HepG2 (cell line): ENCODE measurements around the gene PLD1. TPM values are rescaled to one million over a fixed set of nuclear protein-coding genes. Genes with fewer than 3 reads are reported as not detected.
A peak's percentile ranks its signal among the peaks of the same experiment; 100 is the strongest.

ENCODE experiments used
- ARNTL ChIP-seq: sonication (generic); formaldehyde crosslinking; IDR thresholded peaks from 2 replicates; pipeline ENCODE4 v1.4.0; 2020; ENCODE audit warnings: mild to moderate bottlenecking, missing genetic modification reagents
- ATF7 ChIP-seq, 2 experiments: fragments of 450-650 bp in 1 of 2; sonication (generic) in 1 of 2; formaldehyde crosslinking in 1 of 2; IDR thresholded peaks; 2 replicates each; pipeline versions ENCODE4 v1.4.0 to v1.6.1; 2016 to 2020; ENCODE audit warnings: antibody characterized with exemption in 1 of 2, mild to moderate bottlenecking in 1 of 2, missing genetic modification reagents in 1 of 2
- CHD2 ChIP-seq: IDR thresholded peaks from 2 replicates; pipeline ENCODE4 v1.6.1; 2011; ENCODE audit warnings: low read depth, low read length, improper control_type of control experiment
- KDM3A ChIP-seq: IDR thresholded peaks from 2 replicates; pipeline ENCODE4 v1.6.1; 2018; ENCODE audit warnings: low read depth, missing compliant biosample characterization
- KLF15 ChIP-seq: sonication (generic); formaldehyde crosslinking; IDR thresholded peaks from 2 replicates; pipeline ENCODE4 v1.8.1; 2023; ENCODE audit warnings: borderline replicate concordance, mild to moderate bottlenecking, inconsistent platforms, missing genetic modification reagents, mixed read lengths
- MTA1 ChIP-seq: sonication (generic); formaldehyde crosslinking; IDR thresholded peaks from 2 replicates; pipeline ENCODE4 v1.4.0; 2020; ENCODE audit warnings: missing genetic modification reagents, mild to moderate bottlenecking, borderline replicate concordance
- NR3C1 ChIP-seq: sonication (generic); formaldehyde crosslinking; IDR thresholded peaks from 2 replicates; pipeline ENCODE4 v1.4.0; 2020; ENCODE audit warnings: missing genetic modification reagents
- REL ChIP-seq: sonication (generic); formaldehyde crosslinking; conservative IDR thresholded peaks from 2 replicates; pipeline ENCODE4 v1.8.0; 2022; ENCODE audit warnings: mild to moderate bottlenecking, missing genetic modification reagents, moderate library complexity
- ZC3H4 ChIP-seq: sonication (generic); formaldehyde crosslinking; IDR thresholded peaks from 2 replicates; pipeline ENCODE4 v1.4.0; 2020; ENCODE audit warnings: missing genetic modification reagents, borderline replicate concordance
- ZKSCAN5 ChIP-seq: sonication (generic); formaldehyde crosslinking; IDR thresholded peaks from 2 replicates; pipeline ENCODE4 v1.5.1; 2020; ENCODE audit warnings: mild to moderate bottlenecking, missing genetic modification reagents
- ZNF558 ChIP-seq: sonication (generic); formaldehyde crosslinking; IDR thresholded peaks from 2 replicates; pipeline ENCODE4 v1.9.0; 2022; ENCODE audit warnings: mild to moderate bottlenecking, missing genetic modification reagents, borderline replicate concordance
- ZNF678 ChIP-seq: sonication (generic); formaldehyde crosslinking; IDR thresholded peaks from 2 replicates; pipeline ENCODE4 v1.4.0; 2020; ENCODE audit warnings: mild to moderate bottlenecking, missing genetic modification reagents
- ZSCAN30 ChIP-seq: sonication (generic); formaldehyde crosslinking; IDR thresholded peaks from 2 replicates; pipeline ENCODE4 v1.5.0; 2020; ENCODE audit warnings: mild to moderate bottlenecking, missing genetic modification reagents
- polyA plus RNA-seq, 8 experiments: library from polyadenylated mRNA; depleted of rRNA in 3 of 8; stranded (reverse) in 7 of 8; unstranded in 1 of 8; fragments of >200 nt; fragmentation: Illumina TruSeq in 4 of 8; extraction: Trizol in 4 of 8; gene quantifications; 2 replicates each; pipeline versions ENCODE4 v1.2.1 to v1.2.3, GENCODE V29; 2011 to 2016; ENCODE audit warnings: low read depth in 4 of 8, missing spikeins in 1 of 8, mixed read lengths in 1 of 8; ENCODE audit not compliant: insufficient read depth in 1 of 8
- total RNA-seq, 5 experiments: library from RNA; depleted of rRNA; stranded (reverse); fragments of >200 nt; fragmentation: Illumina TruSeq; extraction: Trizol; gene quantifications; 2 replicates each; pipeline ENCODE4 v1.2.3, GENCODE V29; 2016; ENCODE audit warnings: low read depth in 1 of 5
- TF ChIP-seq, protein P1 (sequence below): sonication (generic); formaldehyde crosslinking; IDR thresholded peaks from 2 replicates; pipeline ENCODE4 v1.5.1; 2020; ENCODE audit warnings: mild to moderate bottlenecking, missing genetic modification reagents, borderline replicate concordance
- TF ChIP-seq, protein P2 (sequence below): sonication (generic); formaldehyde crosslinking; IDR thresholded peaks from 2 replicates; pipeline ENCODE4 v1.4.0; 2020; ENCODE audit warnings: missing genetic modification reagents, mild to moderate bottlenecking, borderline replicate concordance
- TF ChIP-seq, protein P3 (sequence below): sonication (generic); formaldehyde crosslinking; IDR thresholded peaks from 2 replicates; pipeline ENCODE4 v1.8.0; 2023; ENCODE audit warnings: mild to moderate bottlenecking, missing genetic modification reagents
- TF ChIP-seq, protein P4 (sequence below): sonication (generic); formaldehyde crosslinking; IDR thresholded peaks from 2 replicates; pipeline ENCODE4 v1.8.0; 2022; ENCODE audit warnings: missing genetic modification reagents, mild to moderate bottlenecking, inconsistent platforms, borderline replicate concordance

PLD1 gene
- total and polyA plus RNA-seq, 2 of the 13 experiments (the other 11 are each of a cell fraction or from before 2014, with no cell fraction given): 27.1 to 59.4 TPM

DNA sequence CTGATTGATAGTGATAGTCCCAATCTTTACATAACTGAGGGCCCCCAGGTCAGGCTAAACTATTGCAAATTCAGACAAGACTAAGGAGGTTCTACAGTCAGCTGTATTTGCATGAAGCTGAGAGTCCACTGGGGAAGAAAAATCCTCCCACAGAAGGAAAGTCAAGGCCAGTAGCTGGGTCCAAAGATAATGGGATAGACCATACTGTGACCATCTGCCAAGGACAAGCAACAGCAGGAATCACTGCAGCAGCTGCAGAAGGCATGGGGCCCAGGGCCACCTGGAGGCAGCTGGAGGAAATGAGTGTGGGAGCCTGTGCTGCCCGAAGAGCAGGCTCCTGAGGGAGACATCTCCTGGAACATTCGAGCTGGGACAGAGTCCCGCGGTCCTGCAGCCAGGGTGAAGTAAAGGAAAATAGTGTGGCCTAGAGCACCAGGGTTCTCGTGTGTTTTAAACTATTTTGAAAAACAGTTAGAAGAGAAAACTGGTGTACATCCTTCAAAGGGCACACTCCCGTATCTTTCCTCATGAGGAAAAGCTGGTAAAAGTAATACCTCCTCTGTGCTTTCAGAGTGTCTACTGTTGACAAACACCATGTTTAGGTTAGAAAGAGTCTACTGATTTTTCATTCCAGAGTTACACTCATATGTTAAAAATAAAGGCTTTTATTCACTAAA lies 19.7 kb upstream of the PLD1 start (continued):
- TF ChIP-seq, protein P1, sequence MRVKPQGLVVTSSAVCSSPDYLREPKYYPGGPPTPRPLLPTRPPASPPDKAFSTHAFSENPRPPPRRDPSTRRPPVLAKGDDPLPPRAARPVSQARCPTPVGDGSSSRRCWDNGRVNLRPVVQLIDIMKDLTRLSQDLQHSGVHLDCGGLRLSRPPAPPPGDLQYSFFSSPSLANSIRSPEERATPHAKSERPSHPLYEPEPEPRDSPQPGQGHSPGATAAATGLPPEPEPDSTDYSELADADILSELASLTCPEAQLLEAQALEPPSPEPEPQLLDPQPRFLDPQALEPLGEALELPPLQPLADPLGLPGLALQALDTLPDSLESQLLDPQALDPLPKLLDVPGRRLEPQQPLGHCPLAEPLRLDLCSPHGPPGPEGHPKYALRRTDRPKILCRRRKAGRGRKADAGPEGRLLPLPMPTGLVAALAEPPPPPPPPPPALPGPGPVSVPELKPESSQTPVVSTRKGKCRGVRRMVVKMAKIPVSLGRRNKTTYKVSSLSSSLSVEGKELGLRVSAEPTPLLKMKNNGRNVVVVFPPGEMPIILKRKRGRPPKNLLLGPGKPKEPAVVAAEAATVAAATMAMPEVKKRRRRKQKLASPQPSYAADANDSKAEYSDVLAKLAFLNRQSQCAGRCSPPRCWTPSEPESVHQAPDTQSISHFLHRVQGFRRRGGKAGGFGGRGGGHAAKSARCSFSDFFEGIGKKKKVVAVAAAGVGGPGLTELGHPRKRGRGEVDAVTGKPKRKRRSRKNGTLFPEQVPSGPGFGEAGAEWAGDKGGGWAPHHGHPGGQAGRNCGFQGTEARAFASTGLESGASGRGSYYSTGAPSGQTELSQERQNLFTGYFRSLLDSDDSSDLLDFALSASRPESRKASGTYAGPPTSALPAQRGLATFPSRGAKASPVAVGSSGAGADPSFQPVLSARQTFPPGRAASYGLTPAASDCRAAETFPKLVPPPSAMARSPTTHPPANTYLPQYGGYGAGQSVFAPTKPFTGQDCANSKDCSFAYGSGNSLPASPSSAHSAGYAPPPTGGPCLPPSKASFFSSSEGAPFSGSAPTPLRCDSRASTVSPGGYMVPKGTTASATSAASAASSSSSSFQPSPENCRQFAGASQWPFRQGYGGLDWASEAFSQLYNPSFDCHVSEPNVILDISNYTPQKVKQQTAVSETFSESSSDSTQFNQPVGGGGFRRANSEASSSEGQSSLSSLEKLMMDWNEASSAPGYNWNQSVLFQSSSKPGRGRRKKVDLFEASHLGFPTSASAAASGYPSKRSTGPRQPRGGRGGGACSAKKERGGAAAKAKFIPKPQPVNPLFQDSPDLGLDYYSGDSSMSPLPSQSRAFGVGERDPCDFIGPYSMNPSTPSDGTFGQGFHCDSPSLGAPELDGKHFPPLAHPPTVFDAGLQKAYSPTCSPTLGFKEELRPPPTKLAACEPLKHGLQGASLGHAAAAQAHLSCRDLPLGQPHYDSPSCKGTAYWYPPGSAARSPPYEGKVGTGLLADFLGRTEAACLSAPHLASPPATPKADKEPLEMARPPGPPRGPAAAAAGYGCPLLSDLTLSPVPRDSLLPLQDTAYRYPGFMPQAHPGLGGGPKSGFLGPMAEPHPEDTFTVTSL (CRISPR knock-in tag): no peak
- TF ChIP-seq KDM3A (CRISPR knock-in tag) (peak; percentile 88), ARNTL (CRISPR knock-in tag) (no peak), KLF15 (CRISPR knock-in tag) (no peak), MTA1 (CRISPR knock-in tag) (peak; percentile 88), REL (CRISPR knock-in tag) (no peak), ZNF558 (no peak), ZKSCAN5 (no peak; the same call in 1 of the 2 replicates), ZSCAN30 (CRISPR knock-in tag) (no peak), NR3C1 (CRISPR knock-in tag) (no peak), ATF7 (IDR thresholded peaks at IDR 0.05) (no peak), ATF7 (CRISPR knock-in tag; IDR thresholded peaks at IDR 0.05) (0 out of 2 replicates have a peak, but pooled peaks have one; percentile 36), CHD2 (no peak), ZC3H4 (CRISPR knock-in tag) (no peak), ZNF678 (CRISPR knock-in tag) (no peak)
- TF ChIP-seq, protein P2, sequence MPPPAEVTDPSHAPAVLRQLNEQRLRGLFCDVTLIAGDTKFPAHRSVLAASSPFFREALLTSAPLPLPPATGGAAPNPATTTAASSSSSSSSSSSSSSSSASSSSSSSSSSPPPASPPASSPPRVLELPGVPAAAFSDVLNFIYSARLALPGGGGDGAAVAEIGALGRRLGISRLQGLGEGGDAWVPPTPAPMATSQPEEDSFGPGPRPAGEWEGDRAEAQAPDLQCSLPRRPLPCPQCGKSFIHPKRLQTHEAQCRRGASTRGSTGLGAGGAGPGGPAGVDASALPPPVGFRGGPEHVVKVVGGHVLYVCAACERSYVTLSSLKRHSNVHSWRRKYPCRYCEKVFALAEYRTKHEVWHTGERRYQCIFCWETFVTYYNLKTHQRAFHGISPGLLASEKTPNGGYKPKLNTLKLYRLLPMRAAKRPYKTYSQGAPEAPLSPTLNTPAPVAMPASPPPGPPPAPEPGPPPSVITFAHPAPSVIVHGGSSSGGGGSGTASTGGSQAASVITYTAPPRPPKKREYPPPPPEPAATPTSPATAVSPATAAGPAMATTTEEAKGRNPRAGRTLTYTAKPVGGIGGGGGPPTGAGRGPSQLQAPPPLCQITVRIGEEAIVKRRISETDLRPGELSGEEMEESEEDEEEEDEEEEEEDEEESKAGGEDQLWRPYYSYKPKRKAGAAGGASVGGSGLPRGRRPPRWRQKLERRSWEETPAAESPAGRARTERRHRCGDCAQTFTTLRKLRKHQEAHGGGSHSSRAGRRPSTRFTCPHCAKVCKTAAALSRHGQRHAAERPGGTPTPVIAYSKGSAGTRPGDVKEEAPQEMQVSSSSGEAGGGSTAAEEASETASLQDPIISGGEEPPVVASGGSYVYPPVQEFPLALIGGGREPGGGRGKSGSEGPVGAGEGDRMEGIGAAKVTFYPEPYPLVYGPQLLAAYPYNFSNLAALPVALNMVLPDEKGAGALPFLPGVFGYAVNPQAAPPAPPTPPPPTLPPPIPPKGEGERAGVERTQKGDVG (CRISPR knock-in tag): peak; percentile 47; the same call in 1 of the 2 replicates
- TF ChIP-seq, protein P3, sequence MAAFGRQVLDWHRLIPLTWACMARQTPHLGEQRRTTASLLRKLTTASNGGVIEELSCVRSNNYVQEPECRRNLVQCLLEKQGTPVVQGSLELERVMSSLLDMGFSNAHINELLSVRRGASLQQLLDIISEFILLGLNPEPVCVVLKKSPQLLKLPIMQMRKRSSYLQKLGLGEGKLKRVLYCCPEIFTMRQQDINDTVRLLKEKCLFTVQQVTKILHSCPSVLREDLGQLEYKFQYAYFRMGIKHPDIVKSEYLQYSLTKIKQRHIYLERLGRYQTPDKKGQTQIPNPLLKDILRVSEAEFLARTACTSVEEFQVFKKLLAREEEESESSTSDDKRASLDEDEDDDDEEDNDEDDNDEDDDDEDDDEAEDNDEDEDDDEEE (CRISPR knock-in tag): no peak
- TF ChIP-seq, protein P4, sequence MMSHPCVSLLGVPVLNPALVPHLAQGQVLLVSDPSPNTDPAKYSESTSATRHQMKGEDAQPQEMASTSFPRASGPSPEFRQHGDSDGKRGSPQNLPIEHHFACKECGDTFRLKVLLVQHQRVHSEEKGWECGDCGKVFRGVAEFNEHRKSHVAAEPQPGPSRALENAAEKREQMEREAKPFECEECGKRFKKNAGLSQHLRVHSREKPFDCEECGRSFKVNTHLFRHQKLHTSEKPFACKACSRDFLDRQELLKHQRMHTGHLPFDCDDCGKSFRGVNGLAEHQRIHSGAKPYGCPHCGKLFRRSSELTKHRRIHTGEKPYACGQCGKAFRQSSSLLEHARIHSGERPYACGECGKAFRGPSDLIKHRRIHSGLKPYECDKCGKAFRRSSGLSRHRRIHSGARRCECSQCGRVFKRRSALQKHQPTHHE (CRISPR knock-in tag): no peak
